ENCODE results near the gene RANBP9.

DNA sequence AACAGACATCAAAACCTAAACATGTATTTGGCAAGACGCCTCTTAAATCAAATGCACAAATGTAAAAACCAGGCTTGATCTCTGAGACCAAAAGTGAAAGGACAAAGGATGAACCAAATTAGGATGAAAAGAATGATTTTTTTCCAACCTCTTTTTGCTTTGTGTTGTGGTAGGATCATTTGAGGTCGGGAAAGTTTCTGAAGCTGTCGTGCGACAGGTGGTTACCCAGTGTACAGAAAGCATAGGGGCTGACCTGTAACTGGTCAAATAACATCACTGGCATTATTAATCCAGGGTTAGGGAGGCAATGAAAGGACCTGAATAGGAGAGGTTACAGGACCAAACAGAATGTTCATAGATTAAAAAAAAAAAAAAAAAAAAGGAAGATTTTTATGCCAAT is 114.6 kb downstream of the RANBP9 start:
- TF ChIP-seq, protein P1, sequence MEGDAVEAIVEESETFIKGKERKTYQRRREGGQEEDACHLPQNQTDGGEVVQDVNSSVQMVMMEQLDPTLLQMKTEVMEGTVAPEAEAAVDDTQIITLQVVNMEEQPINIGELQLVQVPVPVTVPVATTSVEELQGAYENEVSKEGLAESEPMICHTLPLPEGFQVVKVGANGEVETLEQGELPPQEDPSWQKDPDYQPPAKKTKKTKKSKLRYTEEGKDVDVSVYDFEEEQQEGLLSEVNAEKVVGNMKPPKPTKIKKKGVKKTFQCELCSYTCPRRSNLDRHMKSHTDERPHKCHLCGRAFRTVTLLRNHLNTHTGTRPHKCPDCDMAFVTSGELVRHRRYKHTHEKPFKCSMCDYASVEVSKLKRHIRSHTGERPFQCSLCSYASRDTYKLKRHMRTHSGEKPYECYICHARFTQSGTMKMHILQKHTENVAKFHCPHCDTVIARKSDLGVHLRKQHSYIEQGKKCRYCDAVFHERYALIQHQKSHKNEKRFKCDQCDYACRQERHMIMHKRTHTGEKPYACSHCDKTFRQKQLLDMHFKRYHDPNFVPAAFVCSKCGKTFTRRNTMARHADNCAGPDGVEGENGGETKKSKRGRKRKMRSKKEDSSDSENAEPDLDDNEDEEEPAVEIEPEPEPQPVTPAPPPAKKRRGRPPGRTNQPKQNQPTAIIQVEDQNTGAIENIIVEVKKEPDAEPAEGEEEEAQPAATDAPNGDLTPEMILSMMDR (IDR thresholded peaks at IDR 0.05) = no peak
- TF ChIP-seq POLR2A (IDR thresholded peaks at IDR 0.05) = no peak
